Effector CD8-positive, alpha-beta T cell (primary cell): ENCODE measurements around the gene ERMARD.

Experiments
- DNase-seq: peaks from one replicate; lab custom pipeline; 2025; lab: John Stamatoyannopoulos, UW

Gene ERMARD

GRCh38 chr6:169802790-169803189, 51.4 kb downstream of the ERMARD start:
- DNase-seq = no peak

GRCh38 chr6:169803271-169803811, 51.9 kb downstream of the ERMARD start:
- DNase-seq = no peak

- DNase-seq = no peak
Observed at GRCh38 chr6:169803816-169804340, 52.5 kb downstream of the ERMARD start.

- DNase-seq = no peak
Observed at GRCh38 chr6:169804427-169804826, 53.0 kb downstream of the ERMARD start.

- no peak for DNase-seq
Observed at GRCh38 chr6:169805242-169805838, 53.9 kb downstream of the ERMARD start.

DNA sequence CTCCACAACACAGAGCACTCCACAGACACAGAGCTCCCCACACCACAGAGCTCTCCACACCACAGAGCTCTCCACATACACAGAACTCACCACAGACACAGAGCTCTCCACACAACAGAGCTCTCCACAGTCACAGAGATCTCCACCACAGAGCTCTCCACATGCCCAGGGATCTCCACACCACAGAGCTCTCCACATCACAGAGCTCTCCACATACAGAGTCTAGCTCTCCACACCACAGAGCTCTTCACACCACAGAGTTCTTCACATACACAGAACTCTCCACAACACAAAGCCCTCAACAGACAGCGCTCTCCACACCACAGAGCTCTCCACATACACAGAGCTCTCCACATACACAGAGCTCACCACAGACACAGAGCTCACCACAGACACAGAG, 55.3 kb downstream of the ERMARD start:
- no peak for DNase-seq

- no peak for DNase-seq
Observed at GRCh38 chr6:169807229-169807628, 55.8 kb downstream of the ERMARD start.

DNA sequence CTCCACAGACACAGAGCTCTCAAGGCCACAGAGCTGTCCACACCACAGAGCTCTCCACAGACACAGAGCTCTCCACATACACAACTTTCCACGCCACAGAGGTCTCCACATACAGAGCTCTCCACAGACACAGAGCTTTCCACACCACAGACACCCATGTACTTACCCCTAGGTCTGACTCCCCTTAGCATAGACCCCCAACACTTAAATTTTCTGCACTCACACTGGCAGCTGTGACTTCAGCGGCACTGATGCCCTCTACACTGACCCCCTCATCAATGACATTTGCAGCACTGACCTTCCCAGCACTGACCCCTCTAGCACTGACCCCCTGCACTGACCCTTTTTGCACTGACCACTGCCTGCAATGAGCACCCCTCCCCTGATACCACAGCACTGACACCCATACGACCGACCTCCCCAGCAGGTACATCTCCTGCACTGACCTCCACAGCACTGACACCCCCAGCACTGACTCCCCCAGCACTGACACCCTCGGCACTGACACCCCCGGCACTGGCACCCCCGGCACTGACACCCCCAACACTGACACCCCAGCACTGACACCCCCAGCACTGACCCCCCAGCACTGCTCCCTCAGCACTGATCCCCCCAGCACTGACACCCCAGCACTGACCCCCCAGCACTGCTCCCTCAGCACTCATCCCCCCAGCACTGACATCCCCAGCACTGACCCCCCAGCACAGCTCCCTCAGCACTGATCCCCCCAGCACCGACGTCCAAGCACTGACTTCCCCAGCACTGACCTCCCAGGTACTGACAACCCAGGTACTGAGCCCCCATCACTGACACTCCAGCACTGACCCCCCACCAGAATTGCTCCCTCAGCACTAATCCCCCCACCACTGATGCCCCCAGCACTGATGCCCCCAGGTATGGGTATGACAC, 56.5 kb downstream of the ERMARD start:
- no peak for DNase-seq

GRCh38 chr6:169808608-169808967, 57.2 kb downstream of the ERMARD start:
- no peak for DNase-seq

DNA sequence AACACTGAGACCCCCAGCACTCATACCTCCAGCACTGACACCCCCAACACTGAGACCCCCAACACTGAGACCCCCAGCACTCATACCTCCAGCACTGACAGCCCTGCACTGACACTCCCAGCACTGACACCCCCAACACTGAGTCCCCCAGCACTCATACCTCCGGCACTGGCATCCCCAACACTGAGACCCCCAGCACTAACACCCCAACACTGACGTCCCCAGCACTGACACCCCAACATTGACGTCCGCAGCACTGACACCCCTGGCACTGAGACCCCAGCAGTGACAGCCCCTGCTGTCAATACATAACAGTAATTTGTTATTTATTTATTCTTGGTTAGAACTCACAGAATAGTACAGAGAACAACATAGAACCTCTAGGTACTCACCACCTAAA, 58.0 kb downstream of the ERMARD start:
- no peak for DNase-seq

GRCh38 chr6:169810066-169810989, 58.9 kb downstream of the ERMARD start:
- DNase-seq = no peak

- DNase-seq = no peak
Observed at GRCh38 chr6:169811072-169811471, 59.6 kb downstream of the ERMARD start.

- DNase-seq = no peak
Observed at GRCh38 chr6:169811521-169812256, 60.3 kb downstream of the ERMARD start.

DNA sequence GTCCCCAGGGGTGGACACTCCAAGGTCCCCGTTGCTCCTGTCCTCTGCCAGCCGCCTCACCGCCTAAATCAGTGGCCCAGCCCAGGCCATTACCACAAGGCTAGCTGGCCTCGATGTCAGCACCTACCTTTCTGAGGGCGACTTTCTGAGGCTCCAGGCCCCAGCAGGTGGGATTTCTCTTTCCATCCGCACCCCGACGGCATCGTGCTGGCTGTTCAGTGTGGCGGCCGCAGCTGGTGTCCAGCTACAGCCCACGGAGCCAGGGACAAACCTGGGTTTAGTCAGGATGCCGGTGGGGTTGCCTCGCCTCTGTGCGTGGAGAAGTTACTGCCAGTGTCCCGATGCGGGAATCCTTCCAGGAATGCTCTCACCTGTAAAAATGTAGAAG, 60.8 kb downstream of the ERMARD start:
- DNase-seq = no peak

DNA sequence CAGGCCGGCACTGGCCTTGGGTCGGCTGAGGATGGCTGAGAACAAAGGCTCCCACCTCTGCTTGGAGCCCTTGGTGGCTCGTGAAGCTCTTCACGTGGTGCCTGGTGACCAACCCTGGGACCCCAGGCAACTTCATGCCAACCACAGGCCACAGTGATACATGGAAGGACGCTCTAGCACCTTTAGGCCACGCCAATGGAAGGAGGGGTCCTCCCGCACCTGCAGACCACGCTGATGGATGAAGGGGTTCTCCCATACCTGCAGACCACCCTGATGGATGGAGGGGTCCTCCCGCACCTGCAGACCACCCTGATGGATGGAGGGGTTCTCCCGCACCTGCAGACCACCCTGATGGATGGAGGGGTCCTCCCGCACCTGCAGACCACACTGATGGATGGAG, 62.5 kb downstream of the ERMARD start:
- DNase-seq = no peak

DNA sequence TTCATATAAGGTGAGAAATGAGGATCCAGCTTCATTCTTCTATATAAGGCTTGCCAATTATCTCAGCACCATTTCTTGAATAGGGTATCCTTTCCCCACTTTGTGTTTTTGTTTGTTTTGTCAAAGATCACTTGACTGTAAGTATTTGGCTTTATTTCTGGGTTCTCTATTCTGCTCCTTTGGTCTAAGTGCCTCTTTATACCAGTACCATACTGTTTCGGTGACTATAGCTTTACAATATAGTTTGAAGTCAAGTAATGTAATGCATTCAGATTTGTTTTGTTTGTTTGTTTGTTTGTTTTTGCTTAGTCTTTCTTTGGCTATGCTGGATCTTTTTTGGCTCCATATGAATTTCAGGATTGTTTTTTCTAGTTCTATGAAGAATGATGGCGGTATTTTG, 64.6 kb downstream of the ERMARD start:
- DNase-seq = no peak

- no peak for DNase-seq
Observed at GRCh38 chr6:169816975-169817374, 65.6 kb downstream of the ERMARD start.

GRCh38 chr6:169820358-169820757, 68.9 kb downstream of the ERMARD start:
- no peak for DNase-seq

DNA sequence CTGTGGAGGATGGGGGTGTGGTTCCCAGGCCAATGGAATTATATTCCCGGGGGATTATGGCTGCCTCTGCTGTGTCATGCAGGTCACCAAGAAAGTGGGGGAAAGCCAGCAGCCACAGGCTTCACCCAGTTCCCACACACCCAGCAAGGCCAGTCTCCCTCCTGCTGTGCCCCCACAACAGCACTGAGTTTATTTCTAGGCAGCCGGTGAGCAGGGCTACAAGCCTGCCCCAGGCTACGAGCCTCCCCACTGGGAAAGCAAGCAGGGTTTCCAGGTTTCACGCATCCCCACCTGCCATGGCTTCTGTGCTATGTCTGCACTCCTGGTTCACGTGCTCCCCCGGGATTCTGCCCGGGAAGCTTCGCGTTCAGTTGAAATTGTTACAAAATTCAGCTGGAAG, 72.6 kb downstream of the ERMARD start:
- no peak for DNase-seq

DNA sequence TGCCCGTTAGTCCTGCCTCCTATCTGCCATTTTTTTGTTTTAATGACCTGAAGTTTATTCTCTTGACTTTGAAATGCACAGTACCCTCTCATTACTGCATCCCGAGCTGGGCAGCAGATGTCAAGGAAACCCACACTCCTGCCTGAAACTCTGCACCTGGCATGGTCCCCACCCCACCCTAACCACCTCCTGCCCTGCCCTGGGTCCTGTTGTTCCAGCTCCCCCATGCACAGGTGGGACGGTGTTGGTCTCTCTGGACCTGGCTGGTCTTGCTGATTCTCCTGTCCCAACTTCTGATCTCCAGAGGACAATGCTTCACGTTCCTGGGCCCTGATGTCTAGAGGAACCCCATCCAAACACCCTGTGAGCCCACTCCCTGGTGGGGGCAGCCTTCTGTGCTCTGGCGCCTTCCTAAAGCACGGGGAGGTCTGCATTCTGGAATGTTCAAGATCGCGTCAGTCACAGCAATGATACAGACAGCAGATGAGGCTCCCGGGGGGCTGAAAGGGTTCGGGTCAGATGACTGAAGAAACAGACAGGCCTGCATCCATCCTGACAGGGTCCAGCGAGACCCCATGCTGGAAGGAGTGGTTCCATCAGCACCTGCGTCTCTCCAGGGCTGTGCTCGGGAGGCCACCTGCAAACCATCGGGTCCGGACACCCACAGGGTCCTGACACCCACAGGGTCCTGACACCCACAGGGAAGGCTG, 73.6 kb downstream of the ERMARD start:
- DNase-seq = no peak
